Esophagus muscularis mucosa (tissue), 4 donors: ENCODE measurements around the gene VEZF1. TPM values are rescaled to one million over a fixed set of nuclear protein-coding genes. Genes with fewer than 3 reads are reported as not detected.

Experiments used
- DNase-seq: peaks from one replicate; pipeline ENCODE4 v3.0.0-alpha.2; 2017; ENCODE audit errors: extremely low spot score
- H3K27ac ChIP-seq, 4 donors: fragments of 200-600 bp; sonication (generic); replicated peaks in 1 of 4; 1 replicate in 3 of 4; 2 replicates in 1 of 4; pipeline ENCODE4 v1.5.1; 2016 to 2019; ENCODE audit warnings: mild to moderate bottlenecking in 1 of 4
- H3K27me3 ChIP-seq, 4 donors: fragments of 200-600 bp; sonication (generic); one replicate each; pipeline versions ENCODE4 v1.5.1 to v1.6.0; 2016 to 2019
- H3K36me3 ChIP-seq, 4 donors: fragments of 200-600 bp; sonication (generic); one replicate each; pipeline ENCODE4 v1.5.1; 2016 to 2019
- H3K4me1 ChIP-seq, 4 donors: fragments of 200-600 bp; sonication (generic); one replicate each; pipeline ENCODE4 v1.5.1; 2016 to 2019
- H3K4me3 ChIP-seq, 4 donors: fragments of 200-600 bp; sonication (generic); 1 replicate in 2 of 4; 2 replicates in 2 of 4; pipeline ENCODE4 v1.5.1; 2016 to 2019; ENCODE audit warnings: mild to moderate bottlenecking in 4 of 4, moderate library complexity in 1 of 4
- H3K9me3 ChIP-seq, 4 donors: fragments of 200-600 bp; sonication (generic); 1 replicate in 3 of 4; 2 replicates in 1 of 4; pipeline ENCODE4 v1.5.1; 2016 to 2019
- EP300 ChIP-seq: sonication (generic); formaldehyde crosslinking; IDR thresholded peaks from one replicate; pipeline ENCODE4 v1.6.1; 2017; ENCODE audit warnings: antibody characterized with exemption
- POLR2A ChIP-seq: fragments of 450-650 bp; IDR thresholded peaks from one replicate; pipeline ENCODE4 v1.6.1; 2017; ENCODE audit warnings: antibody characterized with exemption, moderate library complexity, mild to moderate bottlenecking, low read depth
- POLR2AphosphoS5 ChIP-seq, 2 donors: sonication (generic); formaldehyde crosslinking; IDR thresholded peaks; one replicate each; pipeline ENCODE4 v1.6.1; 2017; ENCODE audit warnings: antibody characterized with exemption in 2 of 2
- WGBS: methylation state at CpG from one replicate; pipeline ENCODE4 v1.1.5; 2018; 5-methylcytosine and 5-hydroxymethylcytosine counted together
- intact Hi-C: fragments of 100-400 bp; cut with DNase I; formaldehyde crosslinking; loops from one replicate; pipeline ENCODE4 v1.15.1; 2023
- total RNA-seq, 4 donors: library from RNA; depleted of rRNA; stranded (reverse); fragments of >200 nt; gene quantifications; one replicate each; pipeline versions ENCODE4 v1.1.0 to v1.2.1, GENCODE V29; 2016
- TF ChIP-seq, protein P1 (sequence below), 3 experiments: fragments of 200-600 bp in 2 of 3; fragments of 450-650 bp in 1 of 3; sonication (generic) in 2 of 3; IDR thresholded peaks; one replicate each; pipeline ENCODE4 v1.5.1; 2017 to 2019; ENCODE audit warnings: antibody characterized with exemption in 3 of 3, mild to moderate bottlenecking in 2 of 3, moderate library complexity in 1 of 3

VEZF1 gene
- total RNA-seq, 4 donors from 2014 or later = 98.9 to 154 (median 121) TPM

DNA sequence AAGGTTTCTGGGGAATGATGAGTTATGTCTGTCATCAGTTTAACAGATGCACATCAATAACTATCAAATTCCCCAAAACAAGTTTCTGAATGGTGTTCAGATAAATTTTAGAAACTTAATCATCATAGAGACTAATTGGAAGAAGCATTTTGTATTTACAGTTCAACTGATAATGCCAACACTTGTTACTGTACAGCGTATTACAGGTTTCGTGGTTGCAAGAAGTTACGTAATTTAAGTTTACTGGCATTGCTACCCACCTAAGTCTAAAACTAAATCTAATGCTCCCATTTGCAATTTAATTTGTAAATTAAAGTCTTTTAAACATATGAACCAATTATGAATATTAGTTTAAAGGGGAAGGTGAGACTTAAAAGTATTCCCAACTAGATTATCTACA, 16.0 kb upstream of the VEZF1 start:
- Histone ChIP-seq H3K4me3 (peak overlapping the region in 1 of 4 donors; percentile 84), H3K9me3 (peaks cover 0 to 3% (median 0%) of the 10 kb centered on the region in 4 donors), H3K36me3 (peaks cover 22 to 64% (median 52%) of the 10 kb centered on the region in 4 donors), H3K27me3 (no peaks in the 10 kb centered on the region), H3K27ac (peak overlapping the region in 2 of 4 donors; percentile 95 to 98), H3K4me1 (peaks cover 43 to 77% (median 73%) of the 10 kb centered on the region in 4 donors)
- TF ChIP-seq POLR2A = no peak
- no peak for TF ChIP-seq POLR2AphosphoS5 (IDR thresholded peaks at IDR 0.05)
- TF ChIP-seq, protein P1, sequence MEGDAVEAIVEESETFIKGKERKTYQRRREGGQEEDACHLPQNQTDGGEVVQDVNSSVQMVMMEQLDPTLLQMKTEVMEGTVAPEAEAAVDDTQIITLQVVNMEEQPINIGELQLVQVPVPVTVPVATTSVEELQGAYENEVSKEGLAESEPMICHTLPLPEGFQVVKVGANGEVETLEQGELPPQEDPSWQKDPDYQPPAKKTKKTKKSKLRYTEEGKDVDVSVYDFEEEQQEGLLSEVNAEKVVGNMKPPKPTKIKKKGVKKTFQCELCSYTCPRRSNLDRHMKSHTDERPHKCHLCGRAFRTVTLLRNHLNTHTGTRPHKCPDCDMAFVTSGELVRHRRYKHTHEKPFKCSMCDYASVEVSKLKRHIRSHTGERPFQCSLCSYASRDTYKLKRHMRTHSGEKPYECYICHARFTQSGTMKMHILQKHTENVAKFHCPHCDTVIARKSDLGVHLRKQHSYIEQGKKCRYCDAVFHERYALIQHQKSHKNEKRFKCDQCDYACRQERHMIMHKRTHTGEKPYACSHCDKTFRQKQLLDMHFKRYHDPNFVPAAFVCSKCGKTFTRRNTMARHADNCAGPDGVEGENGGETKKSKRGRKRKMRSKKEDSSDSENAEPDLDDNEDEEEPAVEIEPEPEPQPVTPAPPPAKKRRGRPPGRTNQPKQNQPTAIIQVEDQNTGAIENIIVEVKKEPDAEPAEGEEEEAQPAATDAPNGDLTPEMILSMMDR (IDR thresholded peaks at IDR 0.05) = no peak
- no peak for TF ChIP-seq EP300
- intact Hi-C loops = loop anchor here (10.0 kb wide), 2 partner anchors 339 to 879 kb away; no protein-coding TSS in a partner anchor
- DNase-seq = no peak
- 66% methylated on average over 3 of the region's 3 CpGs for WGBS

DNA sequence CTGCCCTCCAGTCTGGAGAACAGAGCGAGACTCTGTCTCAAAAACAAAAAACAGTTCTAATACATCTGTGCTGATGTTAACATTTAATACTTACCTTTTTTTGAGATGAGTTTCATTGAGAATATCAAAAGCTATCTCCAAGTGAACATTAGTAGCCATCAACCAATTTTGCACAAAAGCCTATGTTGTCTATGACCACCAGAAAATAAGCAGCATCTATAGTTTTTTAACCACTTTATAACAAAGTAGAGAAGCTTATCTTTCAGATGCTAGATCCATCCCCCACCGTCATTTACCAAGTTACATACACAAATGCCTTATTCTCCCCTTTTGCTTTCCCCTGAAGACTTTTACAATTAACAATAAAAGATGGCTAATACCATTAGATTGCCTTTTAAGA, 14.9 kb upstream of the VEZF1 start:
- peaks cover 22 to 73% (median 54%) of the 10 kb centered on the region in 4 donors for H3K36me3 ChIP-seq
- peaks cover 0 to 3% (median 0%) of the 10 kb centered on the region in 4 donors for H3K9me3 ChIP-seq
- peak overlapping the region in 2 of 4 donors; percentile 4 to 98 for H3K27ac ChIP-seq
- intact Hi-C loops = loop anchor here (10.0 kb wide), 2 partner anchors 338 to 878 kb away; no protein-coding TSS in a partner anchor
- peaks cover 39 to 73% (median 68%) of the 10 kb centered on the region in 4 donors for H3K4me1 ChIP-seq
- TF ChIP-seq EP300 = no peak
- TF ChIP-seq, protein P1 (IDR thresholded peaks at IDR 0.05) = no peak
- TF ChIP-seq POLR2AphosphoS5 (IDR thresholded peaks at IDR 0.05) = no peak
- TF ChIP-seq POLR2A = no peak
- no peak overlapping the region for H3K4me3 ChIP-seq
- 86% methylated on average over 2 of the region's 2 CpGs for WGBS
- H3K27me3 ChIP-seq = no peaks in the 10 kb centered on the region
- DNase-seq = no peak

DNA sequence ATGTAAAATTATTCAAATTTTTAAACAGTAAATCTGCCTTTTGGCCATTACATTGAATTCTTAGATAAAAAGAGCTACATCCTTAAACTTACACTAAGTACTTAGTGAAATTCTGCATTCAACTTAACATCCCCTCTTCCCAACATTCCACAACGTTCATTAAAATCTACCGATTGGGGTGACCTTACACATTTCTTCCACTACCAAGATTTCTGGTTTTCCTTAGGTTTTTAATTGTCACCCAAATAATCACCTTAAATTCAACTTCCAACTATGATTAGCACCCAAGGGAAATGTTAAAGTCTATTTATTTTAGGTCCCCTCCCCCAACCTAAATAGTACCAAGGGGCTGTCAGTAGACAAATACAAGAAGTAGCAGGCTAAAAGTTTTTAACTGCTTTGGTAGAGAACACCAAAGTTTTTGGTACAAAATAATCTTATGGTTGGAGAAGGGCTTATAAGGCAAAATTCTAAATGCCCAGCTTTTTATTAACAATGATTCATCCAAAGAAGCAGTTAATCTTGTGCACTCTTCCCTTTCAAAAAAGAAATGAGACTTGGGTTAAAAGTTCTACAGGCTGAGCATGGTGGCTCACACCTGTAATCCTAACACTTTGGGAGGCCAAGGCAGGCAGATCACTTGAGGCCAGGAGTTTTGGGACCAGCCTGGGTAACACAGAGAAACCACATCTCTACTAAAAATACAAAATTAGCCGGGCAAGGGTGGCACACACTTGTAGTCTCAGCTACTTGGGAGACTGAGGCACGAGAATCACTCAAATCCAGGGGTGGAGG, 14.3 kb upstream of the VEZF1 start:
- 55% methylated on average over 4 of the region's 4 CpGs for WGBS
- H3K4me1 ChIP-seq = peaks cover 37 to 71% (median 65%) of the 10 kb centered on the region in 4 donors
- peaks cover 22 to 79% (median 59%) of the 10 kb centered on the region in 4 donors for H3K36me3 ChIP-seq
- H3K27ac ChIP-seq = peak overlapping the region in 3 of 4 donors; percentile 2 to 25 (median 4)
- TF ChIP-seq POLR2AphosphoS5 (IDR thresholded peaks at IDR 0.05) (no peak), EP300 (no peak), POLR2A (no peak)
- TF ChIP-seq, protein P1 (IDR thresholded peaks at IDR 0.05) = no peak
- H3K4me3 ChIP-seq = no peak overlapping the region
- peaks cover 0 to 3% (median 0%) of the 10 kb centered on the region in 4 donors for H3K9me3 ChIP-seq
- no peak for DNase-seq
- H3K27me3 ChIP-seq = no peaks in the 10 kb centered on the region
- intact Hi-C loops = loop anchor here (10.0 kb wide), 2 partner anchors 338 to 878 kb away; no protein-coding TSS in a partner anchor

DNA sequence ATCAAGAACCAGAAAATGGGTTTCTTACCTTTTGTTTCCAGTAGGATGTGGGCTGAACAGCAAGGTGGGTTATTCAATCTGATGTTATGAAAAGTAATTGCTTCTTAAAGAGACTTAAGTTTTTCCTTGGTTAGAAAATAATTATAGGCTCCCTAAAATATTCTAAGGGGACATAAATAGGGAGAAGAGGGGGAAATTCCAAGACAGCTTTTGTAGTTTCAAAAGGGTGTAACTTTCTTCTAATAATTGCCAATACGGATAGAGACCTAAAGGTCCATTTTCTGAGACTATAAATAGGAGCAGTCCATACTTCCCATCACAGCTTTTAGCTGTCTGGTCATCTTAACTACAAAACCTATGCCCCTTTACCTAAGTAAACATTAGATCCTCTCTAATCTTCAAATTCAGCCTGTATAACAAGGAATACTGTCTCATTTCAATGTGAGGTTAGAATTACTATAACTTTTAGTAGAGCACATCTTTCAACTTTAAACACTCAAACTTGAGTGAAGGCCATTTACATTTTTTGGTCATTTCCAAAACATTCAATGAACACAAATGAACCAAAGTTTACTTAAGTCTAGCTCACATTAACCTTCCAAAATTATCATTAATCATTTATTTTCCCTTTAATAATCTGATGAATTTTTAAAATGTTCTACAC, 13.5 kb upstream of the VEZF1 start:
- peaks cover 37 to 71% (median 65%) of the 10 kb centered on the region in 4 donors for H3K4me1 ChIP-seq
- peaks cover 22 to 81% (median 62%) of the 10 kb centered on the region in 4 donors for H3K36me3 ChIP-seq
- DNase-seq = no peak
- H3K4me3 ChIP-seq = no peak overlapping the region
- intact Hi-C loops = loop anchor here (10.0 kb wide), 2 partner anchors 337 to 877 kb away; no protein-coding TSS in a partner anchor
- whole genome bisulfite sequencing = 22% methylated on average over 1 of the region's 1 CpG
- TF ChIP-seq POLR2AphosphoS5 (IDR thresholded peaks at IDR 0.05) = no peak
- TF ChIP-seq EP300 = no peak
- no peak for TF ChIP-seq POLR2A
- TF ChIP-seq, protein P1 (IDR thresholded peaks at IDR 0.05) = no peak
- no peaks in the 10 kb centered on the region for H3K27me3 ChIP-seq
- peak overlapping the region in 3 of 4 donors; percentile 2 to 26 (median 22) for H3K27ac ChIP-seq
- H3K9me3 ChIP-seq = peaks cover 0 to under 1% (median 0%) of the 10 kb centered on the region in 4 donors
